Measurements from ENCODE around the gene PLEKHM3. TPM values are rescaled to one million over a fixed set of nuclear protein-coding genes. Genes with fewer than 3 reads are reported as not detected.

PLEKHM3 gene
- total RNA-seq, 4 donors from 2014 or later: 22.0 to 29.1 (median 25.0) TPM

DNA sequence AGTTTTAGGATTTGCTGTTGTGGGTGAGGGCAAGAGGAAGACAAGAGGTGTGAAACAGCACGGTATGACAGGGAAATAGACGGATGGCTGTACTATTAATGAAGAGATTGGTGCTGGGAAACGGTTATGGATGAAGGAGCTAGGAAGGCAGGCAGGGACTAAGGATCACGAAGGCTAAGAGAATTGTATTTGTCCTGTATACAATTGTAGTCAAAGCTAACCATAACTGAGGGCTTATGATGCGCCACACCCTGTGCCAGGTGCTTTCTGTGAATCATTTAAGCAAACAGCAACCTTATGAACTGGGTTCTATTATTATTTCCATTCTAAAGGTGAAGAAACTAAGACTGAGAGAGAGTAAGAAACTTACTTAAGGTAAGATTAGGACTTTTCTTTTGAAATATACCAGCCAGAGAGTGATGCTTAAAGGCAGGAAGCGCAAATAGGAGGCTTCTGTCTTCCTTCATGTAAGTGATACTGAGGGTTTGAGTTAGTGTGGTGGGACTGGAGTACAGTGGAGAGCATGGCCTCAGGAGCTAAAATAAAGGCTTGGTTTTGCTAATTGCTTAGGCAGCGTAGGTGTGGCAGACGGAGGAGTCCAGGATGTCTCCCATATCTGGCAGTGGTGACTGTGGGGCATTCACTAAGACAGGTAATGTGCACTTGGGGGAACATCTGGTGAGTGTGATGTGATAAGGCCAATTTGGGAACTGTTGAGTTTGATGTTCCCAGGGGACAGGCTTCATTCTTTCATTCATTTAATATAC, 85.8 kb downstream of the PLEKHM3 start:
- no peak overlapping the region for H3K4me3 ChIP-seq

DNA sequence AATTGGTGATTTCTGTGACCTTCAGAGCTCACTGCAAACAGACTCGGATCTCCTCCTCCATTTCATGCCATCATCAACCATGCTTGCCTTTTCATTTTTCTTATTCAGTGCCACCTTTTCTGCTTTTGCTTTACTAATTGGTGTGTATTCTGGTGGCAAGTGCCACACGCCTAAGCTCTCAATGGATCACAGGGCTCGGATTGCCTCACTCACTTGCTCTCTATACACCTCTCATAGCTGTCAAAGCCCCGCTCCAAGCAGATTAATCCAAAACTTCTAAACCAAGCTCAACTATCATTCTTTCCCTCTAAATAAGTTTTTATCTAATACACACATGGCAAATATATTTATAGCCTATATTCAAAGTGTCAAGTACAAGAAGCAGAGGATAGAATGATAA, 86.4 kb downstream of the PLEKHM3 start:
- Histone ChIP-seq H3K36me3 (peaks cover 0 to 15% (median 0%) of the 10 kb centered on the region in 3 donors), H3K4me1 (peaks cover 0 to 11% (median 0%) of the 10 kb centered on the region in 4 donors), H3K27ac (no peak overlapping the region), H3K27me3 (no peaks in the 10 kb centered on the region), H3K9me3 (no peaks in the 10 kb centered on the region), H3K4me3 (no peak overlapping the region)
- WGBS, 2 donors: 96 to 97% methylated on average over 4 of the region's 4 CpGs
- no peak for TF ChIP-seq POLR2A (IDR thresholded peaks at IDR 0.05)
- TF ChIP-seq, protein P1, sequence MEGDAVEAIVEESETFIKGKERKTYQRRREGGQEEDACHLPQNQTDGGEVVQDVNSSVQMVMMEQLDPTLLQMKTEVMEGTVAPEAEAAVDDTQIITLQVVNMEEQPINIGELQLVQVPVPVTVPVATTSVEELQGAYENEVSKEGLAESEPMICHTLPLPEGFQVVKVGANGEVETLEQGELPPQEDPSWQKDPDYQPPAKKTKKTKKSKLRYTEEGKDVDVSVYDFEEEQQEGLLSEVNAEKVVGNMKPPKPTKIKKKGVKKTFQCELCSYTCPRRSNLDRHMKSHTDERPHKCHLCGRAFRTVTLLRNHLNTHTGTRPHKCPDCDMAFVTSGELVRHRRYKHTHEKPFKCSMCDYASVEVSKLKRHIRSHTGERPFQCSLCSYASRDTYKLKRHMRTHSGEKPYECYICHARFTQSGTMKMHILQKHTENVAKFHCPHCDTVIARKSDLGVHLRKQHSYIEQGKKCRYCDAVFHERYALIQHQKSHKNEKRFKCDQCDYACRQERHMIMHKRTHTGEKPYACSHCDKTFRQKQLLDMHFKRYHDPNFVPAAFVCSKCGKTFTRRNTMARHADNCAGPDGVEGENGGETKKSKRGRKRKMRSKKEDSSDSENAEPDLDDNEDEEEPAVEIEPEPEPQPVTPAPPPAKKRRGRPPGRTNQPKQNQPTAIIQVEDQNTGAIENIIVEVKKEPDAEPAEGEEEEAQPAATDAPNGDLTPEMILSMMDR (IDR thresholded peaks at IDR 0.05): no peak
- DNase-seq (ENCODE audit: low spot score in 2 of 2): no peak

More for the DNA sequence above, 85.8 kb downstream of the PLEKHM3 start:
- Histone ChIP-seq H3K27ac (no peak overlapping the region), H3K27me3 (no peaks in the 10 kb centered on the region), H3K36me3 (peaks cover 0 to 22% (median 0%) of the 10 kb centered on the region in 3 donors), H3K4me1 (peaks cover 0 to 7% (median 0%) of the 10 kb centered on the region in 4 donors), H3K9me3 (no peaks in the 10 kb centered on the region)
- 94 to 96% methylated on average over 8 of the region's 8 CpGs for WGBS, 2 donors
- TF ChIP-seq, protein P1 (IDR thresholded peaks at IDR 0.05): no peak
- TF ChIP-seq EP300 (IDR thresholded peaks at IDR 0.05): no peak
- TF ChIP-seq POLR2A (IDR thresholded peaks at IDR 0.05): no peak
- DNase-seq (ENCODE audit: low spot score in 2 of 2): no peak

DNA sequence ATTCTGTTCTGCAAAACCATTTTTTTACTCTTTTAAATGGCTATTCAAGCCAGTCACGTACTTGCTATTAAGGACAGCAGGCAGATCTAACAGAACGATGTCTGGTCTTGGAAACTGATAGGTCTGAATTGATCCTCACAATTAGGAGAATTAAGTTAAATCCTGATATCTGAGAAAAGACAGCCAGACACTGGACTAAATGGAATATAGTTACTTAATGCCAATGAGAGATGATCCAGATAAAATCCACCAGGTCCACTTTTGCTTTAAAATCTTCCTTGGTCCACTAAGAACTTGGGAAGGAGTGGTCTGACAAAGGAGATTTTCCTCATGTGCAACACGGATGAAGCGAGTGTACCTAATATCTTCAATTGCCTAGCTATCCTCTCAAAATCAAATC, 86.9 kb downstream of the PLEKHM3 start:
- H3K27ac ChIP-seq: no peak overlapping the region
- H3K4me3 ChIP-seq: no peak overlapping the region
- peaks cover 0 to 14% (median 0%) of the 10 kb centered on the region in 3 donors for H3K36me3 ChIP-seq
- WGBS, 2 donors: 92% methylated on average over 4 of the region's 4 CpGs
- no peaks in the 10 kb centered on the region for H3K27me3 ChIP-seq
- H3K4me1 ChIP-seq: peaks cover 0 to 16% (median 0%) of the 10 kb centered on the region in 4 donors
- TF ChIP-seq EP300 (IDR thresholded peaks at IDR 0.05) (no peak), POLR2A (IDR thresholded peaks at IDR 0.05) (no peak)
- TF ChIP-seq, protein P1 (IDR thresholded peaks at IDR 0.05): no peak
- H3K9me3 ChIP-seq: no peaks in the 10 kb centered on the region
- no peak for DNase-seq (ENCODE audit: low spot score in 2 of 2)

DNA sequence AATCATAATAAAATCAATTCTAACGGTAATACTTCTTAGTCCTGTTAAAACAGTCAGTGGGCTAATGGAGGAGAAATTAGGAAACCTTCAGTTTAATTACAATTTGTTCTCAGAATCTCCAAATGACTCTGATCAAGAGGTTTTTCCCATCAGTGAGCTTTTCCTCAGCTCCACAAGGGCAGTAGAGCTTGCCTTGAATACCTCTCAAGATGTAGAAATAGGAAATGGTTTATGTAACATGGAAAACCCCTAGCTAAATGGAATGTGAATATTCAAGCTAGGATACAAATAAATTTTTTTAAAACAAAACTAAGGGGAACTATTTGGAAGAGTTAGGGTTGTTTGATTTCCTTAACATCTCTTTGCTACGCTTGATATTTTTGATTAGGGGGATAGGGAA, 87.5 kb downstream of the PLEKHM3 start:
- Histone ChIP-seq H3K4me1 (peaks cover 0 to 16% (median 0%) of the 10 kb centered on the region in 4 donors), H3K27me3 (no peaks in the 10 kb centered on the region), H3K36me3 (peaks cover 0 to 9% (median 0%) of the 10 kb centered on the region in 3 donors), H3K9me3 (no peaks in the 10 kb centered on the region), H3K27ac (no peak overlapping the region), H3K4me3 (no peak overlapping the region)
- TF ChIP-seq POLR2A (IDR thresholded peaks at IDR 0.05) (no peak), EP300 (IDR thresholded peaks at IDR 0.05) (no peak)
- TF ChIP-seq, protein P1 (IDR thresholded peaks at IDR 0.05): no peak
- WGBS, 2 donors: 74 to 79% methylated on average over 2 of the region's 2 CpGs
- DNase-seq (ENCODE audit: low spot score in 2 of 2): no peak

DNA sequence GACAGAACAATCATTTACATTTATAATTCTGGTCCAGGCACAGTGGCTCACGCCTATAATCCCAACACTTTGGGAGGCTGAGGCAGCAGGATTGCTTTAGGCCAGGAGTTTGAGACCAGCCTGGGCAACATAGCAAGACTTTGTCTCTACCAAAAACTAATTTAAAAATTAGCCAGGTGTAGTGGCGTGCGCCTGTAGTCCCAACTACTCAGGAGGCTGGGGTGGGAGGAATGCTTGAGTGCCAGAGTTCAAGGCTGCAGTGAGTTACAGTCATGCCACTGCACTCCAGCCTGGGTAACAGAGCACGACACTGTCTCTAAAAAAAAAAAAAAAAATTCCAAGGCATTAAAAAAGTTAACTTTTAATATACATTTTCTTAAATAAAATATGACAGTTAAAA, 88.1 kb downstream of the PLEKHM3 start:
- Histone ChIP-seq H3K4me1 (peaks cover 0 to 16% (median 0%) of the 10 kb centered on the region in 4 donors), H3K4me3 (no peak overlapping the region), H3K27ac (no peak overlapping the region), H3K36me3 (peaks cover 0 to 3% (median 0%) of the 10 kb centered on the region in 3 donors), H3K9me3 (no peaks in the 10 kb centered on the region), H3K27me3 (no peaks in the 10 kb centered on the region)
- TF ChIP-seq POLR2A (IDR thresholded peaks at IDR 0.05): no peak
- no peak for TF ChIP-seq EP300 (IDR thresholded peaks at IDR 0.05)
- TF ChIP-seq, protein P1 (IDR thresholded peaks at IDR 0.05): no peak
- no peak for DNase-seq (ENCODE audit: low spot score in 2 of 2)
- WGBS, 2 donors: 95 to 97% methylated on average over 4 of the region's 4 CpGs
